Progenitor cell of endocrine pancreas (in vitro differentiated cells): ENCODE measurements around the gene NELL1. TPM values are rescaled to one million over a fixed set of nuclear protein-coding genes. Genes with fewer than 3 reads are reported as not detected.

Experiments
- DNase-seq: peaks from one replicate; pipeline ENCODE4 v3.0.0; 2021; ENCODE audit warnings: low spot score; ENCODE audit not compliant: unreplicated experiment
- H3K27ac Mint-ChIP-seq: 2 replicates; pipeline ENCODE4 v1.8.0; 2021; ENCODE audit warnings: mild to moderate bottlenecking, moderate library complexity, mixed read lengths
- H3K27me3 Mint-ChIP-seq: 2 replicates; pipeline ENCODE4 v1.8.0; 2021; ENCODE audit warnings: mixed read lengths
- H3K36me3 Mint-ChIP-seq: 2 replicates; pipeline ENCODE4 v1.8.0; 2022; ENCODE audit warnings: mixed read lengths; ENCODE audit not compliant: insufficient read depth
- H3K4me1 Mint-ChIP-seq: 2 replicates; pipeline ENCODE4 v1.8.0; 2021; ENCODE audit warnings: low read depth, mixed read lengths
- H3K4me3 Mint-ChIP-seq: 2 replicates; pipeline ENCODE4 v1.8.0; 2021; ENCODE audit warnings: low read depth, mild to moderate bottlenecking, moderate library complexity, mixed read lengths
- H3K9me3 Mint-ChIP-seq: 2 replicates; pipeline ENCODE4 v1.8.0; 2021; ENCODE audit warnings: low read depth, mixed read lengths
- CTCF ChIP-seq: fragments of 200-600 bp; sonication (generic); IDR thresholded peaks from one replicate; pipeline ENCODE4 v1.5.0; 2021; ENCODE audit warnings: antibody characterized with exemption, mild to moderate bottlenecking; ENCODE audit not compliant: unreplicated experiment
- total RNA-seq: library from RNA; stranded (reverse); gene quantifications from 2 replicates; pipeline ENCODE4 v1.2.1, GENCODE V29; 2021

NELL1 gene
- total RNA-seq, 1 donor from 2014 or later: 2.2 TPM

GRCh38 chr11:20880094-20880493, 210.7 kb downstream of the NELL1 start:
- Mint-ChIP-seq H3K27ac (no peak overlapping the region), H3K9me3 (no peaks in the 10 kb centered on the region), H3K4me1 (peaks cover 6% of the 10 kb centered on the region), H3K27me3 (peaks cover 68% of the 10 kb centered on the region), H3K4me3 (no peak overlapping the region), H3K36me3 (no peaks in the 10 kb centered on the region)
- no peak for TF ChIP-seq CTCF
- DNase-seq: no peak

- H3K27ac Mint-ChIP-seq: no peak overlapping the region
- no peak for DNase-seq
- peaks cover 71% of the 10 kb centered on the region for H3K27me3 Mint-ChIP-seq
- TF ChIP-seq CTCF: no peak
- no peaks in the 10 kb centered on the region for H3K36me3 Mint-ChIP-seq
- H3K4me3 Mint-ChIP-seq: no peak overlapping the region
- H3K4me1 Mint-ChIP-seq: no peaks in the 10 kb centered on the region
- H3K9me3 Mint-ChIP-seq: no peaks in the 10 kb centered on the region
These were observed 212.1 kb downstream of the NELL1 start for GRCh38 chr11:20881328-20882079.

- Mint-ChIP-seq H3K27me3 (peaks cover 31% of the 10 kb centered on the region), H3K4me1 (no peaks in the 10 kb centered on the region), H3K4me3 (no peak overlapping the region), H3K27ac (no peak overlapping the region), H3K9me3 (no peaks in the 10 kb centered on the region), H3K36me3 (no peaks in the 10 kb centered on the region)
- no peak for TF ChIP-seq CTCF
- no peak for DNase-seq
These were observed 217.8 kb downstream of the NELL1 start for GRCh38 chr11:20887137-20887536.

- Mint-ChIP-seq H3K36me3 (no peaks in the 10 kb centered on the region), H3K4me1 (no peaks in the 10 kb centered on the region), H3K27ac (no peak overlapping the region), H3K9me3 (peaks cover 9% of the 10 kb centered on the region), H3K4me3 (no peak overlapping the region), H3K27me3 (peaks cover 3% of the 10 kb centered on the region)
- no peak for DNase-seq
- no peak for TF ChIP-seq CTCF
These were observed 224.9 kb downstream of the NELL1 start for GRCh38 chr11:20894296-20894695.

- Mint-ChIP-seq H3K36me3 (no peaks in the 10 kb centered on the region), H3K9me3 (peaks cover 7% of the 10 kb centered on the region)
These were observed 240.8 kb downstream of the NELL1 start for GRCh38 chr11:20909995-20910726.

More at GRCh38 chr11:20909995-20910726, 240.8 kb downstream of the NELL1 start:
- no peak for DNase-seq
- no peak for TF ChIP-seq CTCF
- no peak overlapping the region for H3K4me3 Mint-ChIP-seq
- H3K27me3 Mint-ChIP-seq: no peaks in the 10 kb centered on the region
- no peaks in the 10 kb centered on the region for H3K4me1 Mint-ChIP-seq
- H3K27ac Mint-ChIP-seq: no peak overlapping the region
